AG04450 (cell line): ENCODE data around the gene HYI. TPM values are rescaled to one million over a fixed set of nuclear protein-coding genes. Genes with fewer than 3 reads are reported as not detected.

ENCODE experiments used
- polyA plus RNA-seq: library from polyadenylated mRNA; depleted of rRNA; stranded (reverse); fragments of >200 nt; gene quantifications from 2 replicates; pipeline ENCODE4 v1.2.3, GENCODE V29; 2011; rRNA removed
- small RNA-seq: library from RNA; depleted of rRNA; stranded (forward); fragments of <200 nt; gene quantifications from one replicate; pipeline ENCODE3, GENCODE V24; 2012; ENCODE audit warnings: low read depth; ENCODE audit not compliant: insufficient read length

The HYI gene
- polyA plus RNA-seq, 1 experiment, result 22.8 TPM

Small RNA genes within 50 kb of the gene (small RNA-seq; reads per million reads assigned to genes)
- gene MIR6735, result not detected

Other genes starting within 250 kb of the HYI start
- gene TMEM125, start 183.9 kb downstream of the HYI start, polyA plus RNA-seq, result not detected in 2 replicates
- not detected in 2 replicates for gene C1orf210, start 168.3 kb downstream of the HYI start, polyA plus RNA-seq
- gene TIE1, start 152.9 kb downstream of the HYI start, polyA plus RNA-seq, result 0.76 and 1.3 TPM in 2 replicates
- gene MPL, start 116.1 kb downstream of the HYI start, polyA plus RNA-seq, result not detected in 2 replicates
- gene CDC20, start 95.0 kb downstream of the HYI start, polyA plus RNA-seq, result 22.8 and 27.5 TPM in 2 replicates
- 165 and 167 TPM in 2 replicates for gene ELOVL1, start 85.9 kb downstream of the HYI start, polyA plus RNA-seq
- 59.3 and 63.7 TPM in 2 replicates for gene MED8, start 64.1 kb downstream of the HYI start, polyA plus RNA-seq
- gene SZT2, start 64.0 kb downstream of the HYI start, polyA plus RNA-seq, result 9.4 and 10.4 TPM in 2 replicates
- gene PTPRF, start 77.0 kb upstream of the HYI start, polyA plus RNA-seq, result 68.3 and 72.0 TPM in 2 replicates
- gene KDM4A, start 196.2 kb upstream of the HYI start, polyA plus RNA-seq, result 54.9 and 56.7 TPM in 2 replicates